ENCODE results near the gene PRELID3B.

The PRELID3B gene

DNA sequence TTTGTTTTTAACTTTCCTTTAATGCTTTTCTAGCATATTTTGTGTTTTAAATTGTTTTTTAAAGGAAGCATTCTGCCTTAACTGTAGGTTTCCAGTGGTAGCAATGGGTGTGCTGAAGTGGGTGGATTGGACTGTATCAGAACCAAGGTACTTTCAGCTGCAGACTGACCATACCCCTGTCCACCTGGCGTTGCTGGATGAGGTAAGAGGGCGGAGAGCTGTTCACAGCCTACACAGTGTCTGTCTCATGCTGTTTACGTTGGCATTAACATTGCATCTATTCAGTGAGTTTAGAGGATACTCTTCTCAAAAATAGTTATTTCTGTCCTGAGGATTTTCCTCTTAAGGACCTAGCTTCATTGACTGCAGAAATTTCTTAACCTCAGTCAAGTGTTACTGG is 49.7 kb downstream of the PRELID3B start:
- Histone ChIP-seq H3K23ac (ENCODE audit: low read length) (no peak overlapping the region), H2BK120ac (ENCODE audit: low read depth, low read length) (no peak overlapping the region), H3K27ac (ENCODE audit: low read depth, low read length) (no peak overlapping the region)

DNA sequence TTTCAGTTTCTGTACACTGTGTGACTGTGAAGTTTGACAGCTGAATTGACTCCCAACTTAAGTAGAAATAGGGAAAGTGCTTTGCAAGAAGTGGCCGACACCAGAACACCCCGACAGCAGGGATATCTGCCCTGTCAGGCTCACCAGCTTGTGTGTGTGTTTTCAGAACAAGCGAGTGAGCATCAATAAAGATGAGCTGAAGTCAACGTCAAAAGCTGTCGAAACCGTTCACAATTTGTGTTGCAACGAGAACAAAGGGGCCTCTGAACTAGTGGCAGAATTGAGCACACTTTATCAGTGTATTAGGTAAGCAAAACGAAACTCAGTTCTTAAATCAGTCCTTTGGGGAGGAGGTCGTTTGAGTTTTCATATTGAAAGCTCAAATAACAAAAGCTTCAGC is 50.9 kb downstream of the PRELID3B start:
- Histone ChIP-seq H3K79me1 (ENCODE audit: low read length) (no peaks in the 10 kb centered on the region), H4K5ac (ENCODE audit: low read length) (no peak overlapping the region), H3K56ac (ENCODE audit: low read length) (no peak overlapping the region), H2BK120ac (ENCODE audit: low read depth, low read length) (no peak overlapping the region), H2BK5ac (ENCODE audit: low read length) (no peak overlapping the region), H3K27ac (ENCODE audit: low read depth, low read length) (no peak overlapping the region), H3K27me3 (ENCODE audit: insufficient read depth, low read length, poor library complexity) (no peaks in the 10 kb centered on the region), H3K79me2 (ENCODE audit: control insufficient read depth, insufficient read depth, low read length) (no peaks in the 10 kb centered on the region), H2BK15ac (replicated peaks; ENCODE audit: low read depth) (no peak overlapping the region), H3K4me2 (ENCODE audit: low read length) (no peak overlapping the region), H3K4me1 (ENCODE audit: control insufficient read depth, low read depth, low read length) (no peaks in the 10 kb centered on the region), H3K23ac (ENCODE audit: low read length) (no peak overlapping the region), H4K8ac (ENCODE audit: low read depth, low read length) (no peak overlapping the region), H3K4ac (ENCODE audit: low read depth, low read length) (no peak overlapping the region), H3K18ac (ENCODE audit: low read length) (no peak overlapping the region), H3K36me3 (ENCODE audit: control insufficient read depth, insufficient read depth, low read length) (peaks cover 36% of the 10 kb centered on the region), H3K4me3 (ENCODE audit: low read length) (no peak overlapping the region), H2AK5ac (ENCODE audit: low read length) (no peak overlapping the region), H3K9ac (ENCODE audit: low read length) (no peak overlapping the region)
- no CpG with 5 or more reads among the region's 9 CpGs for WGBS (ENCODE audit: extremely low coverage, insufficient coverage, low lambda C conversion rate)
- DNase-seq = no peak

More for the DNA sequence above, 49.7 kb downstream of the PRELID3B start:
- no peaks in the 10 kb centered on the region for H3K79me2 ChIP-seq (ENCODE audit: control insufficient read depth, insufficient read depth, low read length)
- H3K56ac ChIP-seq (ENCODE audit: low read length) = no peak overlapping the region
- no peak overlapping the region for H3K4me3 ChIP-seq (ENCODE audit: low read length)
- no peak overlapping the region for H2BK5ac ChIP-seq (ENCODE audit: low read length)
- H2BK15ac ChIP-seq (replicated peaks; ENCODE audit: low read depth) = no peak overlapping the region
- H3K9ac ChIP-seq (ENCODE audit: low read length) = no peak overlapping the region
- no peak overlapping the region for H3K4ac ChIP-seq (ENCODE audit: low read depth, low read length)
- no peak overlapping the region for H3K18ac ChIP-seq (ENCODE audit: low read length)
- no peak overlapping the region for H2AK5ac ChIP-seq (ENCODE audit: low read length)
- WGBS (ENCODE audit: extremely low coverage, insufficient coverage, low lambda C conversion rate) = no CpG with 5 or more reads among the region's 3 CpGs
- no peaks in the 10 kb centered on the region for H3K4me1 ChIP-seq (ENCODE audit: control insufficient read depth, low read depth, low read length)
- no peak overlapping the region for H4K5ac ChIP-seq (ENCODE audit: low read length)
- H3K4me2 ChIP-seq (ENCODE audit: low read length) = no peak overlapping the region
- DNase-seq = no peak
- no peaks in the 10 kb centered on the region for H3K79me1 ChIP-seq (ENCODE audit: low read length)
- peaks cover 36% of the 10 kb centered on the region for H3K36me3 ChIP-seq (ENCODE audit: control insufficient read depth, insufficient read depth, low read length)
- H4K8ac ChIP-seq (ENCODE audit: low read depth, low read length) = no peak overlapping the region
- no peaks in the 10 kb centered on the region for H3K27me3 ChIP-seq (ENCODE audit: insufficient read depth, low read length, poor library complexity)

DNA sequence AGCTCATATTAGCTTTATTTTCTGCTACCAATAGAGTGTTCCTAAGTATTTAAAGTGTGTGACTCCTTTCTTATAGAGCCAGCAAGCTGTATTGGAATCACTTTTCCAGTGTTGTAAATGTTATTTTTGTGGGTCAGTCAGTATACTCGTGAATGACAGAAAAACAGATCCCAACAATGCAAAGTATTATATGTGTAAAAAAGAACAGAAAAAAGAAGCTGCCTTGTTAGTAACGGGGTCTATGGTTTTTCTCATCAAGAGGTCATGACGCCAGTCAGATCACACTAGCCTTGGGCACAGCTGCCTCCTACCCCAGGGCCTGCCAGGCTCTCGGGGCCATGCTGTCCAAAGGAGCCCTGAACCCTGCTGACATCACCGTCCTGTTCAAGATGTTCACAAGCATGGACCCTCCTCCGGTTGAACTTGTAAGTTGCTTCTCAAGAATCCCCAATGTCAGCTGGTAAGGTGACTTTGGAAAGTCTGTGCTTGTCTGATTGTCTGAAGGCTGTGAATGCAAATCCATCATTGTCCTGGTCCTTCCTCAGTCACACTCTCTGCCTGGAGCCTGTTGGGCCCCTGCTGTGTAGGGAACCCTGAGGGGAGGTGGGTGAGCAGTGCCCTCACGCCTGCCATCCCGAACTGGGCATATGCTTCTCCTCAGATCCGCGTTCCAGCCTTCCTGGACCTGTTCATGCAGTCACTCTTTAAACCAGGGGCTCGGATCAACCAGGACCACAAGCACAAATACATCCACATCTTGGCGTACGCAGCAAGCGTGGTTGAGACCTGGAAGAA is 51.7 kb downstream of the PRELID3B start:
- H4K8ac ChIP-seq (ENCODE audit: low read depth, low read length) = no peak overlapping the region
- H2BK5ac ChIP-seq (ENCODE audit: low read length) = no peak overlapping the region
- H3K79me2 ChIP-seq (ENCODE audit: control insufficient read depth, insufficient read depth, low read length) = no peaks in the 10 kb centered on the region
- no peak overlapping the region for H2BK15ac ChIP-seq (replicated peaks; ENCODE audit: low read depth)
- no peak overlapping the region for H3K56ac ChIP-seq (ENCODE audit: low read length)
- peaks cover 35% of the 10 kb centered on the region for H3K36me3 ChIP-seq (ENCODE audit: control insufficient read depth, insufficient read depth, low read length)
- H2BK120ac ChIP-seq (ENCODE audit: low read depth, low read length) = no peak overlapping the region
- H3K23ac ChIP-seq (ENCODE audit: low read length) = no peak overlapping the region
- H3K4me1 ChIP-seq (ENCODE audit: control insufficient read depth, low read depth, low read length) = no peaks in the 10 kb centered on the region
- no peak overlapping the region for H3K4ac ChIP-seq (ENCODE audit: low read depth, low read length)
- DNase-seq = no peak
- H4K5ac ChIP-seq (ENCODE audit: low read length) = no peak overlapping the region
- H3K79me1 ChIP-seq (ENCODE audit: low read length) = no peaks in the 10 kb centered on the region
- no peak overlapping the region for H3K9ac ChIP-seq (ENCODE audit: low read length)
- no peak overlapping the region for H3K27ac ChIP-seq (ENCODE audit: low read depth, low read length)
- no peaks in the 10 kb centered on the region for H3K27me3 ChIP-seq (ENCODE audit: insufficient read depth, low read length, poor library complexity)
- H3K4me3 ChIP-seq (ENCODE audit: low read length) = no peak overlapping the region
- no peak overlapping the region for H3K18ac ChIP-seq (ENCODE audit: low read length)
- no CpG with 5 or more reads among the region's 14 CpGs for WGBS (ENCODE audit: extremely low coverage, insufficient coverage, low lambda C conversion rate)
- H3K4me2 ChIP-seq (ENCODE audit: low read length) = no peak overlapping the region
- no peak overlapping the region for H2AK5ac ChIP-seq (ENCODE audit: low read length)

DNA sequence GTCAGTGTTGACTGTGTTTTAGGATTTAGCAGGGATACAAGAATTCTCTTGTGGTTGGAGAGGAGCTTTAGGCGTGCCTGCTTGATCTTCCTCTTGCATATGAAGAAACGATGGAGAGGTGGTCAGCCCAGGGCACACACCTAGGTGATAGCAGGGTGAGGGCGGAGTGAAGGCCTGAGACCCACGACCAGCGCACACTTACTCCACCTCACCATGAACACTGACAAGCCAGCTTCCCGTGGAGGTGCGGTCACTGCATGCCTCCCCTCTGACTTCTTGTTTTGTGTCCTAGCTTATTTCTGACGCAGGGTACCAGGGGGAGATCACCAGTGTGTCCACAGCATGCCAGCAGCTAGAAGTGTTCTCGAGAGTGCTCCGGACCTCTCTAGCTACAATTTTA is 53.4 kb downstream of the PRELID3B start:
- Histone ChIP-seq H2BK5ac (ENCODE audit: low read length) (no peak overlapping the region), H2AK5ac (ENCODE audit: low read length) (no peak overlapping the region), H3K27ac (ENCODE audit: low read depth, low read length) (no peak overlapping the region), H3K4me2 (ENCODE audit: low read length) (no peak overlapping the region), H2BK120ac (ENCODE audit: low read depth, low read length) (no peak overlapping the region), H3K27me3 (ENCODE audit: insufficient read depth, low read length, poor library complexity) (no peaks in the 10 kb centered on the region), H3K36me3 (ENCODE audit: control insufficient read depth, insufficient read depth, low read length) (peaks cover 31% of the 10 kb centered on the region), H3K56ac (ENCODE audit: low read length) (no peak overlapping the region), H3K4me3 (ENCODE audit: low read length) (no peak overlapping the region), H3K79me1 (ENCODE audit: low read length) (peaks cover 14% of the 10 kb centered on the region), H3K79me2 (ENCODE audit: control insufficient read depth, insufficient read depth, low read length) (peaks cover 14% of the 10 kb centered on the region), H3K4me1 (ENCODE audit: control insufficient read depth, low read depth, low read length) (peaks cover 1% of the 10 kb centered on the region), H2BK15ac (replicated peaks; ENCODE audit: low read depth) (no peak overlapping the region), H4K8ac (ENCODE audit: low read depth, low read length) (no peak overlapping the region), H3K4ac (ENCODE audit: low read depth, low read length) (no peak overlapping the region), H3K23ac (ENCODE audit: low read length) (no peak overlapping the region), H3K9ac (ENCODE audit: low read length) (no peak overlapping the region), H4K5ac (ENCODE audit: low read length) (no peak overlapping the region), H3K18ac (ENCODE audit: low read length) (no peak overlapping the region)
- DNase-seq = no peak
- WGBS (ENCODE audit: extremely low coverage, insufficient coverage, low lambda C conversion rate) = no CpG with 5 or more reads among the region's 10 CpGs

DNA sequence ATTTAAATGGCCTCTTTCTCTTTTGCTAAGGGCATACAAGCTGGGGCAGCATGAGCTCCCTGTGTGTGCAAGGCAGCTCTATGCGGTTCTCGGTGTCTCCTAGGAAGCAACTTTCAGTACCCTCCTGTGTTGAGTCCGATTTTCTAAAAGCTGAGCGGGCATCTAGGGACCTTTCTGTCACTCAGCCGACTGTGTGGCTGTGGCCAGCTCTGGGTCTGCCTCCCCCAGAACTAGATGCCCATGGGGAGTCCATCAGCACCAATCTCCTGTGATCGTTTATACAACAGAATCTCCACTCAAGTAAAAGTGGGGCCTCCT is 54.1 kb downstream of the PRELID3B start:
- H3K18ac ChIP-seq (ENCODE audit: low read length) = no peak overlapping the region
- H3K27me3 ChIP-seq (ENCODE audit: insufficient read depth, low read length, poor library complexity) = no peaks in the 10 kb centered on the region
- no peak overlapping the region for H3K4ac ChIP-seq (ENCODE audit: low read depth, low read length)
- H3K23ac ChIP-seq (ENCODE audit: low read length) = no peak overlapping the region
- no peak overlapping the region for H2BK15ac ChIP-seq (replicated peaks; ENCODE audit: low read depth)
- H4K8ac ChIP-seq (ENCODE audit: low read depth, low read length) = no peak overlapping the region
- H3K79me2 ChIP-seq (ENCODE audit: control insufficient read depth, insufficient read depth, low read length) = peaks cover 21% of the 10 kb centered on the region
- H3K36me3 ChIP-seq (ENCODE audit: control insufficient read depth, insufficient read depth, low read length) = peaks cover 27% of the 10 kb centered on the region
- H3K27ac ChIP-seq (ENCODE audit: low read depth, low read length) = no peak overlapping the region
- H3K79me1 ChIP-seq (ENCODE audit: low read length) = peaks cover 19% of the 10 kb centered on the region
- no peak overlapping the region for H3K4me3 ChIP-seq (ENCODE audit: low read length)
- no peak overlapping the region for H3K4me2 ChIP-seq (ENCODE audit: low read length)
- H4K5ac ChIP-seq (ENCODE audit: low read length) = no peak overlapping the region
- WGBS (ENCODE audit: extremely low coverage, insufficient coverage, low lambda C conversion rate) = no CpG with 5 or more reads among the region's 6 CpGs
- no peak overlapping the region for H3K9ac ChIP-seq (ENCODE audit: low read length)
- no peak for DNase-seq
- peaks cover 6% of the 10 kb centered on the region for H3K4me1 ChIP-seq (ENCODE audit: control insufficient read depth, low read depth, low read length)
- H2BK5ac ChIP-seq (ENCODE audit: low read length) = no peak overlapping the region
- H3K56ac ChIP-seq (ENCODE audit: low read length) = no peak overlapping the region
- H2BK120ac ChIP-seq (ENCODE audit: low read depth, low read length) = no peak overlapping the region
- no peak overlapping the region for H2AK5ac ChIP-seq (ENCODE audit: low read length)

Measured in mesendoderm (in vitro differentiated cells).